Stimulated activated CD4-positive, alpha-beta T cell treated with anti-CD3 and anti-CD28 coated beads, Interleukin-4, amount 100 ng/mL, for 1 hour (primary cell): ENCODE data around the gene GBA3.

Experiments used
- DNase-seq: peaks from one replicate; pipeline ENCODE4 v3.0.0-alpha.2; 2020

GBA3 gene

GRCh38 chr4:22703912-22704311 lies 11.2 kb downstream of the GBA3 start:
- DNase-seq = no peak

- DNase-seq = no peak
Measured at GRCh38 chr4:22707390-22707789, 14.7 kb downstream of the GBA3 start.

GRCh38 chr4:22708961-22709360 lies 16.2 kb downstream of the GBA3 start:
- DNase-seq = no peak

GRCh38 chr4:22712105-22712504 lies 19.4 kb downstream of the GBA3 start:
- DNase-seq = no peak

GRCh38 chr4:22712529-22712928 lies 19.8 kb downstream of the GBA3 start:
- DNase-seq = no peak

GRCh38 chr4:22713841-22714240 lies 21.1 kb downstream of the GBA3 start:
- no peak for DNase-seq

- no peak for DNase-seq
Measured at GRCh38 chr4:22719218-22719617, 26.5 kb downstream of the GBA3 start.

- DNase-seq = no peak
Measured at GRCh38 chr4:22720091-22720490, 27.4 kb downstream of the GBA3 start.

GRCh38 chr4:22721204-22721603 lies 28.5 kb downstream of the GBA3 start:
- DNase-seq = no peak

- DNase-seq = no peak
Measured at GRCh38 chr4:22730021-22730420, 37.3 kb downstream of the GBA3 start.

- DNase-seq = no peak
Measured at GRCh38 chr4:22733816-22734215, 41.1 kb downstream of the GBA3 start.

- DNase-seq = no peak
Measured at GRCh38 chr4:22736912-22737311, 44.2 kb downstream of the GBA3 start.

- DNase-seq = no peak
Measured at GRCh38 chr4:22739968-22740367, 47.2 kb downstream of the GBA3 start.

GRCh38 chr4:22741744-22742143 lies 49.0 kb downstream of the GBA3 start:
- no peak for DNase-seq

- no peak for DNase-seq
Measured at GRCh38 chr4:22743290-22743689, 50.6 kb downstream of the GBA3 start.

GRCh38 chr4:22744478-22745062 lies 51.8 kb downstream of the GBA3 start:
- DNase-seq = no peak

GRCh38 chr4:22745234-22745633 lies 52.5 kb downstream of the GBA3 start:
- no peak for DNase-seq

GRCh38 chr4:22754116-22754515 lies 61.4 kb downstream of the GBA3 start:
- DNase-seq = no peak

GRCh38 chr4:22762548-22762947 lies 69.8 kb downstream of the GBA3 start:
- DNase-seq = no peak

- DNase-seq = no peak
Measured at GRCh38 chr4:22764183-22764582, 71.4 kb downstream of the GBA3 start.

GRCh38 chr4:22766068-22766467 lies 73.3 kb downstream of the GBA3 start:
- no peak for DNase-seq

- no peak for DNase-seq
Measured at GRCh38 chr4:22778547-22779163, 85.9 kb downstream of the GBA3 start.

- no peak for DNase-seq
Measured at GRCh38 chr4:22780317-22780716, 87.6 kb downstream of the GBA3 start.

- no peak for DNase-seq
Measured at GRCh38 chr4:22780797-22781196, 88.1 kb downstream of the GBA3 start.

GRCh38 chr4:22787753-22788375 lies 95.1 kb downstream of the GBA3 start:
- DNase-seq = no peak
